Measurements from ENCODE around the gene PBXIP1.
"Not testable (repeated sequence)": the region's sequence is repeated elsewhere in the genome, so short reads cannot be mapped to it uniquely, and the experiment has no call there.

PBXIP1 gene, protein sequence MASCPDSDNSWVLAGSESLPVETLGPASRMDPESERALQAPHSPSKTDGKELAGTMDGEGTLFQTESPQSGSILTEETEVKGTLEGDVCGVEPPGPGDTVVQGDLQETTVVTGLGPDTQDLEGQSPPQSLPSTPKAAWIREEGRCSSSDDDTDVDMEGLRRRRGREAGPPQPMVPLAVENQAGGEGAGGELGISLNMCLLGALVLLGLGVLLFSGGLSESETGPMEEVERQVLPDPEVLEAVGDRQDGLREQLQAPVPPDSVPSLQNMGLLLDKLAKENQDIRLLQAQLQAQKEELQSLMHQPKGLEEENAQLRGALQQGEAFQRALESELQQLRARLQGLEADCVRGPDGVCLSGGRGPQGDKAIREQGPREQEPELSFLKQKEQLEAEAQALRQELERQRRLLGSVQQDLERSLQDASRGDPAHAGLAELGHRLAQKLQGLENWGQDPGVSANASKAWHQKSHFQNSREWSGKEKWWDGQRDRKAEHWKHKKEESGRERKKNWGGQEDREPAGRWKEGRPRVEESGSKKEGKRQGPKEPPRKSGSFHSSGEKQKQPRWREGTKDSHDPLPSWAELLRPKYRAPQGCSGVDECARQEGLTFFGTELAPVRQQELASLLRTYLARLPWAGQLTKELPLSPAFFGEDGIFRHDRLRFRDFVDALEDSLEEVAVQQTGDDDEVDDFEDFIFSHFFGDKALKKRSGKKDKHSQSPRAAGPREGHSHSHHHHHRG

DNA sequence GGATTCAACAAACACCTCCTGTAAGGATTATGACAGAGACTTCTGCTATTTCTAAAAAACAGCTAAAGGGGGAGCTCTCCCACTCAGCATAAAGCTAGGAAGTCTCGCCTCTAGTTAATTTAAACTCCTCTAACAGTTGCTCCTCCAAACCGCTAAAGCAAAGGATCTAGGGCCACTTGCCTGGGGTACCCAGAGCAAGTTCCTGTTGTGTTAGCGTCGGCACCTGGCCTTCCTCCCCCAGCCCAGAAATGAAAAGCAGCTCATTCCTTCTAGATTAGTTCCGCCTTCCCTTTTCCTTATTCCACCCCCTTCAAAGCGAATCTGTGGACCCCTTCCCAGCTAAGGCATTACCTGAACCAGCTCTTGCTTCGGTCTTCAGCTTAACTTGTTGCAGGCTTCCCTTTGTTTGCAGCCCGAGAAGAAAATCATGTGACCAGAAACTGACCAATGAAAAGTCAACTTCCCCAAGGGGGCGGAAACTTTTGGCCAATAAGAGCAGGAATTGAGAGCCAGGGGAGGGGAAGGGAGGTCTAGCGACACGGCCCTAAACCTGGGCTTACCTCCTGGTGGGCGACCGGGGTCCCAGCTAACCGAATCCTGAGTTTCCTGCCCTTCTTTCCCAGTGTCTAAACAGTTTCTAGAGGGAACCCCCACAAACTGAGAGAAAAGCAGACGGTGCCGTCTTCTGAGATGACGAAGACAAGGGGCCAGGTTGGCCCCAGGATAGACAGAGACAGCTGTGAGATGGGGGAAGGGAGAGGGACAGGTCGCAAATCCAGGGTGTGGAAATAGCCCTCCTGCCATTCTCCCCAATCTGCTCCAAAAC, at the start of gene PBXIP1:
Gene PBXIP1 (minus strand): TSS at position 382 of the 826 bp plus-strand sequence. CDS start 2,378 bp downstream, outside the sequence.
- peak; percentile 81 for DNase-seq

DNA sequence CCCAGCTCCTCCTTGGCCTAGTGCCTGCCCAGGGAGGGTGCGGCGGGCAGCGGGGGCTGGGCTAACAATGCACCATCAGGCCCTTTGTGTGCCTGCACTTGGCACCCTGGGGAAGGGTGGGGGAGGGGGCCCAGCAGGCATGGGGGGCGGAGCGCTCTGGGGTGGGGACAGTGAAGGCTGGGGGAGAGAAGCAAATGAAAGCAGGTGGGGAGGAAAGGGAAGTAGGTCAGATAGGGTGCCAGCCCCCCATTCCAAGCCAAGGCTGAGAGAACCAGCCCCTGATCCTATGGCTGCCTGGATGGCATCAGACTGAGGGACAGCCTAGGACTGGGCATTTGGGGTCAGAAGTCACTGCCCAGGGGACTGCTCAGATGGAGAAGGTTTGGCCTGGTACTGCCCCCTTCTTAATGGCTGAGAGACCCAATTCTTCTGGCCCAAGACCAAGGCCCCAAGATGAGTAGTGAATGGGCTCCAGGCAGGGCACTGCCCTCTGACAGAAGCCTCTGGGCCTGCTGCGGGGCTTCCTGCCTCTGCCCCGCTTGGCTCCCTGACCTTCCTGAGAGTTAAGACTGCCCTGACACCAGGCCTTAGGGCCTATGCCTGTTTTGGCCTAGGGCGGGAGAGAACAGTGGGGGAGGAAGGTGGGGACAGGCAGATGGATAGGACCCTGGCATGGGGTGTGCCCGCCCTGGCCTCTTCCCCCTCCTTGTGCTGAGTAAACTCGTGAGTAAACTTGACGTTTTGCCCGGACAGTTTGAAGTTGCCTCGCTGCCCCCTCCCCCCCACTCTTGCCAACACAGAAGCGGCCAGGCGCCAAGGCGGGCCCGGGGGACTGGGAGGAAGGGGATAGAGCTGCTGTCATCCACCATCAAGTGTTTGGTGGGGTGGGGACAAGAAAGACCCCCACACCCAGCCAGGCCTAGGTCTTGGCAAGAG, 49.4 kb upstream of the PBXIP1 start:
- DNase-seq = peak; percentile 28

DNA sequence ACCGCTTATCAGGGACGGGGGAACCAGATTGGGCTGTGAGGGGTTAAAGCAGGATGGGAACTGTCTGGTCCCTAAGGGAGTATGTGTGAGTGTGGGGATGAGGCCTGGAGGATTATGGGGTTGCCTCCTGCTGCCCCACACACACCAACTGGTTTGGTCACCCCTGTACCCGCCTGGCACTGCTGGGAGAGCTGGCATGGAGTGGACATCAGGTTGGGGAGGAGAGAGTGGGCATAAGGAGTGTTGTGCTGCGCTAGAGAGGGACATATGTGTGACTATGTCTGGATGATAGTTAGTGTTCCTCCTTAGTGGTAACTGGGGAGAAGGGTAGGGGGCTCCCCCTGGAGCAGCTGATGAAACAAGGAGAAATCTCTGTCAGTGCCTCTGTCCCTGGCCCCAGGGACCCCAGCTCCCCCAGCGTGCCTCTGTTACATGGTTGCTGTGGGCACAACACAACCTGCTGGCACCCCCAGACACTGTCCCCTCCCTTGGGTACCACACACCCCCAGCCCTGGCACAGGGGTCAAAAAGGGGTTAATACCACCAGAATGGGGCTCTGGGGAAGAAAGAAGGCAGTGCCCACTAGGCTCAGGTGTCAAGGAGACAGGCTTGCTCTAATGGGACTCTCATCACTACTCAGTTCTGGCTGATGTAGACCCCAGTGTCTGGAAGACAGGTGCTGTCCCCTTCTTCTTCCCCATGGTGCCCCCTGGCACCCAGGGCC, 48.6 kb upstream of the PBXIP1 start:
- DNase-seq = no peak

DNA sequence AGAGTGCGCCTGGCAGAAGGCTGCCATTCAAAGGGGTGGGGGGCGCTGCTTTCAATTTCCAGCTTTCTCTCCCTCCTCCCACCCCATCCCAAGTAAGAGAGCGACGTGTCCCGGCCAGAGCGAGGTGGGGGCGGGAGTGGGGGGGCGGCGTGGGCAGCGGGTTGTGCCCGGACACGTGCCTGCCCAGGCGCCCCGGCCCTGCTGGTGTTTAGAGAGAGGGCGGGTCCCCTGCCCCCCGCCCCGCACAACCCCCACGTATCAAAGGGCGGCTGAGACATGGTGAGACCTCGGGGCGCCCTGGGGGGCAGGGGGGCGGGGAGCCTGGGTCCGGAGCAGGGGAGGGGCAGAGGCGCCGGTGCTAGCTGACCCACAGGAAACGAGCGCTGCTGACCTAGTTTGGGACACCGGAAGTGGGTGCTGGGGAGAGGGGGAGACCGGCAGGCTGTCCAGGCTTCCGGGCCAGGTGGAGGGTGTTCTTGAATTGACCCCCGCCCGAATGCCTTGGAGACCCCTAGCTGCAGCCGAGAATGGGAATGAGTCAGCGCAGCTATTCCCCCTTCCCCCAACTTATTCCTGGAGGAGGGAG, 48.0 kb upstream of the PBXIP1 start:
- no peak for DNase-seq

DNA sequence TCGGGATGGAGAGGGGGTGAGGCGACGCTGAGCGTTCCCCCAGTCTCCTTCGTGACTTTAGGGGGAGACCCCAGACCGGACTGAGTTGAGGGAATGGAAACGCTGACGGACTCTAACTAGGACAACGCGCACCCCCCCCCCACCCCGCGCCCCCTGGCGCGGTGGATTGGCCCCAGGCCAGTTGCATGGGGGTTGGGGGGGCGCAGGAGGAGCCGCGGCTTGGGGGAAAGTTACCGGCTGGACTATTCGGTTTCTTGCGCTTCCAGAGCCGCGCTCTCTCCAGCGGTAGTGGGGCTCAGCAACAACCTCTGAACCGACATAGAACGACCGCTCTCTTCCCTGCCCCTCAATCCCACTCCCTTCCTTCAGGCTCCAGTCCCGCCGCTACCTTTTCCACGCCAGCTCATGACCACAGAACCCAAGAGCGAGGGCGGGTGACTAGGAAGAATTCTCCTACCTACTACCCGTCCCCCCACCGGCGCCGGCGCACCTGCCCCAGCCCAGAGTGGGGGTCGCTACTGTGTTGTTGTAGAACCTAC, 47.4 kb upstream of the PBXIP1 start:
- DNase-seq = peak; percentile 32

DNA sequence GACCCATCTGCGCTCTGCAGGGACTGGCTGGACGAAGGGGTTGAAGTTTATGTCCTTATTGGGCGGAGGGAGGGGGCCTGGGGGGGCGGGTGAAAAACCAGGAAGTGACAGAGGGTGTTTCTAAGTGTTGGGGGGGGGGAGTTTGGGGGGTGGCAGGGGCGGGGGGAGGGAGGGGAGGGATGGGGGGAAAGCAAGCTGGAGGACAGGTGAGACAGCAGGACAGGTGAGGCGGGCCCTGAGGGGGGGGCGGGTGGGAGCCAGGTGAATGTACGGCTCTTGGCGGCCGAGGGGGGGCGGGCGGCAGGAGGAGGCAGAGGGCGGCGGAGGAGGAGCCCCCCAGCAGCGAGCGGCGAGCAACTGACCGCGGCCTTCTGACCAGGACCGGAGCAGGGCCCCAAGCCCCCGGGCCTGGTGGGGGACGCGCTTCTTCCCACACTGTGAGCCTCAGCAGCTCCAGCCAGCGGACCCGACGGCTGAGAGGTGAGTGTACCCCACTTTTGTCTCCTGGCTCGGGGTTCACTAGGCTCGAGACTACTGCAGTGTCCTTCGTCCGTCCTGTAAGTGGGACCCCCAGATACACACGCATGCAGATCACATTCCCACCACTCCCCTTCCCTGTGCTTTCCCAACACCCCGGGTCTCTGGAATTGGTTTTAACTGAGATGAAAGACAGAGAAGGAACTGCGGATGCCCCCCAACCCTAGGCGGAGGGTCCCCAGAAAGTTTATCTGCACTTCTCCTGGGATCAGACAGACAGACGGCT, 46.7 kb upstream of the PBXIP1 start, which contains the start of gene ZBTB7B:
Gene ZBTB7B (plus strand): TSS at position 339 of the 763 bp plus-strand sequence. CDS start 11,859 bp downstream, outside the sequence.
- DNase-seq = no peak

DNA sequence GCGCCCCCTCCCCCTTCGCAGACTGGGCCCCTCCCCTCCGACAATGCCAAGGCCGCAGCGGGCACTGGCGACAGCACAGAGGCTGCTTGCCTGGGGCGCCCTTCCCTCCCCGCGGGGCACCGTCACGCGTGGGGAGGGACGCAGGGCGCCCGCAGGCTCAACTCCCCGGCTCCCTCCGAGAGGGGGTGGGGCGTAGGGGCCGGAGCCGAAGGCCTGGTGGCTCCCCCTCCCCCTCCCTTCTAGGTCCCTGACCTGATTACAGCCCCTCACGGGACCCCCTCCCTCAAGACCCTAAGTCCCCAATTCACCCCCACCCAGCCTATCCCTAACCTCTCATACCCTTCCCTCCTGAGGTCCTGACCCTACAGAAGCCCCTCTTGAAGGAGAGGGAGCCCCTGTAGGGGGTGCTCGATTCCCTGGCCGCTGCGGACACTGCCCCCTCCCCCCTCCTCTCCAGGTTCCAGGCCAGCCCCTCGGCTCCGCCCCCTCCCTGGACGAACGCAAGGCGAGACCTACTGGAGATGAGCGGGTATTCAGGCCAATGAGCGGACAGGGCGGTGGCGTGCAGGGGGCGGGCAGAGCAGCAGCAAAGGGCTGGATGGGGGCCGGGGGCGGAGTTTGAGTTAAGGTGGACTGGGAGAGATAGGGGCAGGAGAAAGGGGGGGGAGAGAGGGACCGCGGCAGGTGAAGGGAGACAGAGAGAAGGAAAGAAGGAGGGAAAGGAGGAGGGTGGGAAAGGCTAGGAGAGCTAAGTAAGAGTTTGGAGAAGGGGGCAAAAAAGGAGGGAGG, 46.0 kb upstream of the PBXIP1 start:
- DNase-seq = peak; percentile 99

DNA sequence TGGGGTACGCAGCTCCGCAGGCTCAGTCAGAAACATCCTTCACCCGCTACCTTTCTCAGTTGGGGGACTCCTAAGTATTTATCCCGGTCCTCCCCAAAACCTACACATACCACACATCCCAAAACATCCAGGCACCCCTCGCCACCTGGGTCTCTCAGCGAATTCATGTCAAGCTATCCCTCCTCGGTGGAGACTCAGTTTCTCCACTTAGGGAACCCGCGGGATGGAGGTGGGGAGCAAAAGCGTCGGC, 45.5 kb upstream of the PBXIP1 start:
- no peak for DNase-seq

DNA sequence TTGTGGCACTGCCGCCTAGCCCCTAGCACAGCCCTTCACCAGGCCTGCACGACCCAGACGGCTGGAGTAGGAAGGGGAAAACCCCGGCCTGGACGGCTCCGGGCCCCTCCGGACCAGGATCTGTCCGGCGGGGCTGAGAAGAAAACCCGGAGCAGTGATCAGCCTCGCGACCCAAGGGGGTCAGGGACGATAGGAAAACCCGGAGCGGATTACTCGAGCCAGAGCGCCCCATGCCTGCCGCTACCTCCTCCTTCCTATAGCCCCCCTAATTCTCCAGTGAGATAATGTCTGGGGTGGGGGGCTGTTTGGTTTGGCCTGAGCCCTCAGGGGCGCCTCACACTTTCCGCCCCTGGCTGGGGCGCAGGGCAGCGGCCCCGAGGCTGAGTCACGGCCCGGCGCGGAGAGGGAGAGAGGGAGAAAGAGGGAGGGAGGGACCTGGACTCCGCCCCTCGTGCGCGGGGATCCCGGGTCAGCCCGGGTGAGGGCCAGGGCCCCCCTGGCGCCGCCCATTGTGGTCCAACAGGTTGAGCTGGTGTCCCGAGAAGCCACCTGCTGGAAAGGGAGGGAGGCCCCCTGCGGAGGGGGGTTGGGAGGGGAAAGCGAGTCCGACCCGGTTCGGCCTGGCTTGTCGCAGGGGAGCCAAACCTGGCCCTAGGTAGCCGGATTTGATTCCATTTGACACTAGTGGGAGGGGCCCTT, 45.0 kb upstream of the PBXIP1 start:
- peak; percentile 85 for DNase-seq

DNA sequence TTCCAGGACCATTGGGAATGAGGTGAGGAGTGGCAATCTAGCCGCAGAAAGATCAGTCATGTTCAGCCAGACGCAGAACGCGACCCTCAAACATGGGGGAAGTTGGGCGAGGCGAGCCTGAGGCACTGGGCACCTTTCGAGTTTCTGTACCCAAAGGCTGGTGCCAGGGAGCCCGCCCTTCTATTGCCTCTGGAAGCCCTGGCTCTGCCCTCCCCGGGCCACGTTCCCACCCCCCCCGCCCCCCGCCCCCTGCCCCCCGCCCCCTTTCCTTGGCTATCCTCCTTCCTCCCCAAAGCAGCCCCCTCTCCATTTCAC, 44.5 kb upstream of the PBXIP1 start:
- DNase-seq = no peak

DNA sequence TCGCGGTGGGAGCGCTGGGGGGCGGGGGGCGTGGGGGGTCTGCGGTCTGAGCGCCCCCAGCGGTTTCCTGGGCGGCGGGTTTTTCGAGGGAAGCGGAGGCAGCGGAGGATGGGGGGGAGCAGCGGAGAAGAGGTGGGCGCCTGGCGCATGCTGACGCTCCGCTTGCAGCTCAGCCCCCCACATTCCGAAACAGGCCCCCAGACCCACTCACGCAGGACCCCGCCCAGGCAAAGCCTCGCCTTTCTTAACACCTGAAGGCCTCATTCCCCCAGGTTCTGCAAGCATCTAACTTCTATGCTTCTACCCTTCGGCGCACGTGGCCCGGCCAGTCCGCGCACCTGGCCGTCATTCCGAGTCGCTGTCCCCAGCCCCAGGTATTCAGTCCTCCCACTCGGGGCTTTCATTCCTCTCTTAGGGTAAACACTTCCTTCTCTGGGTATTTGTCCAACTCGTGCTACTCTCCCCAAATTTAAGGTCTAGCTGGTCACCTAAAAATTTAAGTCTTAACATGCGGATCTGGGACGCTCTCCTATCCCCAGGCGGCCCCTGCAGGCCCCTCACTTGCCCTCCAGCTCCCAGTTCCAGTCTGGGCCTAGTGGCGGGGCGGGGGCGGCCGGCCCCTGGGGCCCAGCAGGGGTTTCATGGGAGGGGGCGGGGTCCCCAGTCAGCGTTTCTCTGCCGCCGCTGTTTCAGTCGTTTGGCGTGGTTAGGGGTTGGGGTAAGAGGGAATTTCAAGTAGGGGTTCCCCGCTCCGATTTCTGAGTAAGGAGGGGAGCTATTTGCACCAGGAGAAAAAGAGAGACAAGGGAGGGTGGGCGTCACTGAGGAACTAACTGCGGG, 43.9 kb upstream of the PBXIP1 start:
- DNase-seq = peak; percentile 72

DNA sequence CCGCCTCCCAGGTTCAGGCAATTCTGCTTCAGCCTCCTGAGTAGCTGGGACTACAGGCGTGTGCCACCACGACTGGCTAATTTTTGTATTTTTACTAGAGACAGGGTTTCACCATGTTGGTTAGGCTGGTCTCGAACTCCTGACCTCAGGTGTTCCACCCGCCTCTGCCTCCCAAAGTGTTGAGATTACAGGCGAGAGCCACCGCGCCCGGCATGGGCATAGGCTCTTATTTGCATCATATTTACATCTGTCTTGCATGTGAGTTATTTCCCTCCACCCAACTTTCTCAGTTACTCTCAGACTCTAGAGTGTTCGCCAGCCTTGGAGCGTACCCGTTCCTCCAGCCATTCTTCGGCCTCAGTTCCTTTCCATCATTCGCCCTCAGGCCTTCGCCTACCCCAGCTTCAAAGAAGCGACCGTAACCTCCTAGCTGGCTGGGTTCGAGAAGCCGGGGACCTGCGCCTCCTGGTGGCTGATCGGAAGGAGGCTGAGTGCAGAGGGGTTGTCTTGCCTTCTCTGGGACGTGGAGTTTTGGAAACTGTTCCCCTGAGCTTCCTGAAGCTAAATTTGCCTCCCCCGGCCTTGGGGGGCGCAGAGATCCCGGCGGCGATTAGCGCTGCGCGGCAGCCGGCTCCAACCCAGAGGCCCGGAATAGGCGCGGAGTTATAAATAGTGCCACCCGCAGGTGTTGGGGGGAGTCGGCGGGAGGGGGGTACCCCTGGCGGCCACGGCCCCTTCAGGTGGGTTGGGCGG, 43.1 kb upstream of the PBXIP1 start:
- DNase-seq = peak; percentile 75

DNA sequence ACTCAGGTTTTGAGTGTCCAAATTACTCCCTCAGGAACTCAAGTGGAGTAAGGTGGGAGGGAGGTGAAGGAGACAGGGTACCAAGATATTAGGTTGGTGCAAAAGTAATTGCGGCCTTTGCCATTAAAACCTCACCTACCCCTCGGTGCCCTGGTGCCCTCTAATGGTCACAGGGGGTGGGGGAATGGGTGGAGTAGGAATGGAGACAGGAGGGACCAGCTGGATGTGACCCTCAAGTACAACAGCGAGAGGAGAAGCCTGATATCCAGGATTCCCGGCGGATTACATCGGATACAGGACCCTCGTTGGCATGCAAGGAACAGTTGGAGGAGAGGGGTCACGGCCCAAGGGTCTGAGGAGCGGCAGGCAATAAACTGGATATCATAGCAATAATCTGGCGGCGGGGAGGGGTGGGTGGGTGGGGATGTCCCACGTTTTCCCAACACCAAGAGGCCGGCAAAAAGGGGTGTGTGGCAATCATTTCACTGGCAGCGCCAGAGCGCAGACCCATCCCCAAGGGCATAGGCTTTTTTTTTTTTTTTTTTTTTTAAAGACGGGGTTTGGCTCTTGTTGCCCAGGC, 42.4 kb upstream of the PBXIP1 start:
- DNase-seq = no peak

DNA sequence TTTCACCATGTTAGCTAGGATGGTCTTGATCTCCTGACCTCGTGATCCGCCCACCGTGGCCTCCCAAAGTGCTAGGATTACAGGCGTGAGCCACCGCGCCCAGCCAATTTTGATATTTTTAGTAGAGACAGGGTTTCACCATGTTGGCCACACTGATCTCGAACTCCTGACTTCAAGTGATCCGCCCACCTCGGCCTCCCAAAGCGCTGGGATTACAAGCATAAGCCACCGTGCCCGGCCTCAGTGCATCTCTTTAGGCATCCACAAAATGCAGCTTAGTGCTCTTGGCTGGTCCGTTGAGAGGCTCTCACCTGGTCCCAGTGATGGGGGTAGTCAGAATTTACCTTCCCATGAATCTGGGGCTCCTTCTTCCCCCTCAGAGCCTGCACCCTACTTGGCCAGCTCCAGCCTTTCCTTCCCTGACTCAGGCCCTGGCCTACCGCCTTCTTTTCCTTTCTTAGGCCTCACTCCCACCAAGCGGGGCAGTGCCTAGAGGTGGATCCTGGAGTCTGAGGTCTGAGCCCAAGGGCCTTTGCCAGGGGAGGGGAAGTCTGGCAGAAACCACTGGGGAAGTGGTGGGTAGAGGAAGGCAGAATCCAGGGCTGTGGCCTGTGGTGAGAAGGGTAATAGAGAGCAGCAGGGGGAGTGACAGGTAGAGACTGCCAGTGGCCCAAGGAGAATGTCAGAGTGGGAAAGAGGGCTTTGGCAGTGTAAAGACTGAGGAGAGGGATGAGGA, 41.2 kb upstream of the PBXIP1 start:
- no peak for DNase-seq

DNA sequence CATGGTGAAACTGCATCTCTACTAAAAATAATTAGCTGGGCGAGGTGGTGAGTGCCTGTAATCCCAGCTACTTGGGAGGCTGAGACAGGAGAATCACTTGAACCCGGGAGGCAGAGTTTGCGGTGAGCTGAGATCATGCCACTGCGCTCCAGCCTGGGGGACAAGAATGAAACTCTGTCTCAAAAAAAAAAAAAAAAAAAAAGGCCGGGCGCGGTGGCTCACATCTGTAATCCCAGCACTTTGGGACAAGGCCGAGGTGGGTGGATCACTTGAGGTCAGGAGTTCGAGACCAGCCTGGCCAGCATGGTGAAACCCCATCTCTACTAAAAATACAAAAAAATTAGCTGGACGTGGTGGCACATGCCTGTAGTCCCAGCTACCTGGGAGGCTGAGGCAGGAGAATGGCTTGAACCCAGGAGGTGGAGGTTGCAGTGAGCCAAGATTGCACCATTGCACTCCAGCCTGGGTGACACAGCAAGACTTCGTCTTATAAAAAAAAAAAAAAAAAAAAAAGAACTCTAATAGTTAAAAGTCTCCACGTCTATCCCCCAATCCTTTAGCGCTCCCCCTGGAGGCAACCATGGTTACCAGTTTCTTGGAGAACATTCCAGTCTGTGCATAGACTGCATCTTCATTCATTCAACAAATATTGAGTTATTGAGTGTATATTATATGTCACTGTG, 39.5 kb upstream of the PBXIP1 start:
- not testable (repeated sequence) for DNase-seq
